NK-92 (cell line): ENCODE data around the gene ANKRD16.
A peak's percentile ranks its signal among the peaks of the same experiment; 100 is the strongest.
"Not testable (repeated sequence)": the region's sequence is repeated elsewhere in the genome, so short reads cannot be mapped to it uniquely, and the experiment has no call there.

Experiments
- DNase-seq: peaks from one replicate; lab custom pipeline; 2025; ENCODE audit not compliant: unreplicated experiment; lab: John Stamatoyannopoulos, UW

Gene ANKRD16

DNA sequence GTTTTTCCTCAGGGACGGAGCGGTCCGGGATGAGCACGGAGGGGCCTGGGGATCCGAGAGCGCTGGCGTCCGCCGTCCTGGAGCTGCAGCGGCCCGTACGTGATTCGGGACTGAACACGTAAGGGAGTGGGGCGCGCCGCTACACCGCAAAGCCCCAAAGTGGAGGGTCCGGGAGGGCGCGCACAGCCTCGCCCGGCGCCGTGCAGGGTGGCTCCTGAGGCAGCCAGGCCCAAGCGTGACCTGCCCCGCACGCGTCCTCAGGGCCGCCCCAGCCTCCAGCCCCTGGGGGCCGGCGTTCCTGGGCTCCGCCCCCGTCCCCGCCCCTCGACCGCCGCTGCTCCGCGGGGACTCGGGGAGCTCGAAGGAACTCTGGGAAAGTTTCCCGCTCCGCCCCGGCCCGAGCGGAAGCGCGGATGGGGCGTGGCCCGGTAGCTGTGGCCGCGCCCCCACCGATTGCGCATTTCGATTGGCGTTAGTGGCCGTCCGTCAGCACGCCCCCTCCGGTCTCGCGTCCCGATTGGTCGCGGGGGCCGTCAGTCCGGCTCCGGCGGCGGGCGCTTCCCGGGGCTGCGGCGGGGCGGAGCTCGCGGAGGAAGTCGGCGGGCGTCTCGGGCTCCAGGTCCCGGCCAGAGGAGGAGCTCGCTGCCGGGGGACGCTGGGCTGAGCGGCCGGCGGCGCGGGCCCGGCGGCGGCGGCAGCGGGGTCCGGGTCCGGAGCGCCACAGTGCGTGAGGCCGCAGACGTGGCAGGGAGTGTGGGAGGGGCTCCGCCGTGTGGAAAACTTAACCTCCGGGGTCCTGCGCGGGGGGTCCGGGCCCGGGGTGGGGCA, at the start of gene ANKRD16, which contains the start of gene FBH1:
Gene ANKRD16, minus strand, starts transcription at position 270 of the 828 bp plus-strand sequence. CDS start 539 bp downstream, outside the sequence.
Gene FBH1, plus strand, starts transcription at position 620 of the 828 bp plus-strand sequence. Its CDS starts 103 bp downstream, at position 723.
- peak; percentile 73 for DNase-seq

DNA sequence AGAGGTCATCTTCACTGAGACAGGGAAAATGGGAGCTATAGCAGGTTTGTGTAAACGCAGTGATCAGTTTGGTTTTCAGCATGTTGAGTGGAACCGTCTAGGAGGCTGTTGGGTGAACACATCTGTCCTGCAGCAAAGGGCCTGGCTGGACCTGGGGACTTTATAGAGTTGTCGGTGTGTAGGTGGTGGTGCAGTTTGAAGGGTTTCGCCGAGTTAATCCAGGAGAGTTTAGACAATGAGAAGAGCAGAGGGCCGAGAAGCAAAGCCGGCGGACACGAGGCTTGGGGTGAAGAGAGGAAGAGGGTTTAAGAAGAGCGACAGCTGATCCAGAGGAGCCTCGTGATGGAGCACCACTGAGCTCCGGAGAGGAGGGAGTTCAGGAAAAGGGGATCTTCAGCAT, 48.6 kb upstream of the ANKRD16 start:
- no peak for DNase-seq

DNA sequence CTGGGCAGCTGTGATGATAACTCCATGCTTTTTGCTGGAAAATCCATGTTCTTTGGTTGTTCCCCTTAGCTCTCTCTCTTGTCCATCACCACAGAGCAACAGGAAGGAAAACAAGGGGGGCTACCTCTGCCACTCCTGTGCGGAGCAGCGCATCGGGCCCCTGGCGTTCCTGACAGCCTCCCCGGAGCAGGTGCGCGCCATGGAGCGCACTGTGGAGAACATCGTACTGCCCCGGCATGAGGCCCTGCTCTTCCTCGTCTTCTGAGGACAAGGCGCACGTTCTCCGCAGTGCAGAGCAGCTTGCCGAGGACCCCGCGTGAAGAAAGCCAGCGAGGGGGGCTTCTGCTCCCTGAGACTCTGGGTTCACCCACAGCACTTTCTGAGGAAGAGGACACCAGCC, 47.3 kb upstream of the ANKRD16 start:
- DNase-seq = no peak

DNA sequence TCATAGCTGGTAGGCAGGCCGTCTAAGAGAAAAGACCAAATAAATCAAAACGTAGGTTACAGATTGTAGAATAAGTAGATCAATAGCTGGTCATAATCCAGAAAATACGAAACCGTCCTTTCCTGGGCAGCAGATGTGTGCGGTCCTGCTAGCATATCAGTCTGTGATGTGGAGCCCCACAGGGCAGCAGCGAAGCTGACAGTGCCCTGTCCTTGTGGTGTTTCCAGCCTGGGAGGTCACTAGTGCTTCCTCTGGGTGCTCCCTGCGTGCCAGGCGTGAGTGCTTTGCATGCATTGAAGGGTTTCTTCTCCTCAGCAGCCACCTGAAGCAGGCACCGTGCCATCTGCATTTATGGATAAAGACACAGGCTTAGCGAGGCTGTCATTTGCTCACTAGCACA, 45.9 kb upstream of the ANKRD16 start:
- no peak for DNase-seq

DNA sequence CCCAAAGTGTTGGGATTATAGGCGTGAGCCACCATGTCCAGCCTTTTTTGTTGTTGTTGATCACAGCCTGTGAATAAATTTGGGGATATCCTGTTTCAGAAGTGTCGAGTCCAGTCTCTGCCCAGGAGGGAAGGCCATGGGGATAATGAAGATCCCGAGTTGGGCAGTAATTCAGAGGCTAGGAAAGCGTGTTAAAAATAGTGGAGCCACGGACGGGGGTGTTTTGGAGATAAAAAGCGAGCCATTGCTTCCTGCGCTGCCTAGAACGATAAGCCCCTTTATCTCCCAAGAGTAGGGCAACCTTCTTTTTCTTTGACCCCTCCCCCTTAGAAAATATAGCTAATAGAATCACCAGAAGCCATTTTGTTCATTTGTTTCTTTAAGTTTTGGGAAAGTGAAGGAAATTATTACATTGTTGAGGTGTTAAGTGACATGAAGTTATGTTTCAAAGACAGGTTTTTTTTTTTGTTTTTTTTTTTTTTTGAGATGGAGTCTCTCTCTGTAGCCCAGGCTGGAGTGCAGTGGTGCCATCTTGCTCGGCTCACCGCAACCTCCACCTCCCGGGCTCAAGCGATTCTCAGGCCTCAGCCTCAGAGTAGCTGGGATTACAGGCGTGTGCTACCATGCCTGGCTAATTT, 44.3 kb upstream of the ANKRD16 start:
- no peak for DNase-seq

DNA sequence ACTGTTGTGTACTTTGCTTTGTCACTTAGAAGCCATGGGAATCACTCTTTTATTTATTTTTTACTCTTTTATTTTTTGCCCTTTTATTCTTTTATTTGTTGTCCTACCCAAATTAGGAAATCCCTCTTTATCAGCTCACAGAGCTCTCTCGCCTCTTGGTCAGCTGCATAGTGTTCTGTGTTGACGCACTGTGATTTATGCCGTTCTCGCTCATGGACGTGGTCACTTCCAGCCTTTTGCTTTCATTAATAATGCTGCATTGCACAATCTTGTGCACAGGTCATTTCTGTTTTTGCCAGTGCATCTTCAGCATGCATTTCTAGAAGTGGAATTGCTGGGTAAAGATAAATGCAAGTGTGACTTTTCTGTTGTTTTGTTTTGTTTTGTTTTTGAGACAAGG, 42.7 kb upstream of the ANKRD16 start:
- DNase-seq = no peak

DNA sequence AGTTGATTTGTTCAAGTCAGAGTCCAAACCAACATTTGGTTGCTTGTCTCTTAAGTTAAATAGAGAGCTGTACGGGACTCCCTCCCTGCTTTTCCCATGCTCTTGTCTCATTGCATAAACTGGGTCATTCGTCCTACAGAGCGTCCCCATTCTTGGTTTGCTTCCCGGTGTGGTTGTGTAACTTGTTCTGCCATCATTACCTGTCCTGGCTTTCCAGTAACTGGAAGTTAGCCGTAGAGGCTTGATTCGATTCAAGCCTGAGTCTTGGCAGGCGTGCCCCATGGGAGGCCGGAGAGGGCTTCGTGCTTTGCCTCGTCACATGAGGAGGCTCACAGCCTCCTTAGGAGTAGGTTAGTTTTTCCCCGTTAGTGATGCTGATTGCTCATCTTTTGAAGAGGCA, 40.6 kb upstream of the ANKRD16 start:
- DNase-seq = no peak

DNA sequence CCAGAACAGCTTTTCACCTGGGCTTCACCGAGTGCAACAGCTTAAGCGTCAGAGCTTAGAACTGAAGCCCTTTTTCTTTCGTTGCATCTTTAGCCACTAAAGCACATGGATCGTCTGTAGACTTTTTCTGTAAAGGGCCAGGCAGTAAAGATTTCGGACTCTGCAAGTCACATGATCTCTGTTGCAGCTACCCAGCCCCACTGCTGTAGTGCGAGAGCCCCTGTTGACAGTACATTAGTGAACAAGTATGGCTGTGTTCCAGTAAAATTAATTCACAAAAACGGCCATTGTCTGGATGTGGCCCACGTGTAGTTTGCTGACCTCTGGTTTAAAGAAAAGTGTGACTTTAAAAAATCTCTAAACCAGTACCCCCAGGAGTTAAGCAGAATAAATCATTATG, 39.7 kb upstream of the ANKRD16 start:
- DNase-seq = no peak

DNA sequence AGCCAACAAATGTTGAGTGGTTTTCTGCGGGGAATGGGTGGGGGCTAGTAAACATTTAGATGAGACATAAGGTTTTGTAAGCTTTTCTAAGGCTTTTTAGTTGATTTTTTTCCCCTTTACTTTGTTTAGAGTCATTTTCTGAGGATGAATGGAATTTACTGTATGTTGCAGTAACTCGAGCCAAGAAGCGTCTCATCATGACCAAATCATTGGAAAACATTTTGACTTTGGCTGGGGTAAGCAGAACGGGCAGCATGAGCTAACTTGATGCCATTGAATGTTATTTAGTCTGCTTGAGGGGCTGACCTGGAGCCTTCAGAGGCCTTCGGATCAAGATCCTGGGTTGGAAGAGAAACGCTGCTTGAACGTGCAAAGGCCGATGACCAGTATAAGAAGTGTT, 37.6 kb upstream of the ANKRD16 start:
- no peak for DNase-seq

DNA sequence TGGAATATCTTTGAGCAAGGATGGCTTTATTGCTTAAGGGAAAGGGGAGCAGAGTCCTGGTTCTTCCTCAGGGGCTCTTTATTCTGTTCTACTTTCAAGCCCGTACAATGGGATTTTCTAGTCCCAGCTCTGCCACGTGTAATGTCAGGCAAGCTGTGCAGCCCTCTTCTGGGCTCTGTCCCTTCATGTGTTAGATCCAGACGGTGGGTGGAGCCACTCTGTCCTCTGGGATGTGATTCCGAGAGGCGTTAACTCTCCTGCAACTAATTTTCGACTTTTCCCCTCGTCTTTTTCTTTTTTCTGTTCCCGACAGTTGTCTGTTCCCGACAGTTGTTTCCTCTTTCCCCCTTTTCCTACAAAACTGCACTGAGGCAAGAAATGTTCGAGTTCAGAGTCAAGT, 35.2 kb upstream of the ANKRD16 start:
- no peak for DNase-seq

DNA sequence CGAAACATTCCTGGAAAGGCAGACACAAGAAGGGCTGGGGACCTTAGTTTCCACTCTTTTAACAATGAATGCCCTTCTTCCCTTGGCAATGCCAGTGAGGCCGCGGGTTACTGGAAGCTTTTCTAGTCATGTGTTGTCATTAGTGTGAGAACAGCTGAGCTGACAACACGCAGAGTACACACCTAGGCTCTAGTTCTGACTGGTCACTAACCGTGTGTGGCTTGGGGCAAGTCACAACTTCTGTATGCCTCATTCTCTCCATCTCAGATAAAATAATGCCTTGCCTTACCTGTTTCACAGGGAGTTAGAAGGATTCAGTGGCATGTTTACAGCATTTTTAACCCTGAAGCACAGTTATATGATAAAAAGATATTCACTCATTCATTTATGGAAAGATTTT, 32.1 kb upstream of the ANKRD16 start:
- DNase-seq = no peak

DNA sequence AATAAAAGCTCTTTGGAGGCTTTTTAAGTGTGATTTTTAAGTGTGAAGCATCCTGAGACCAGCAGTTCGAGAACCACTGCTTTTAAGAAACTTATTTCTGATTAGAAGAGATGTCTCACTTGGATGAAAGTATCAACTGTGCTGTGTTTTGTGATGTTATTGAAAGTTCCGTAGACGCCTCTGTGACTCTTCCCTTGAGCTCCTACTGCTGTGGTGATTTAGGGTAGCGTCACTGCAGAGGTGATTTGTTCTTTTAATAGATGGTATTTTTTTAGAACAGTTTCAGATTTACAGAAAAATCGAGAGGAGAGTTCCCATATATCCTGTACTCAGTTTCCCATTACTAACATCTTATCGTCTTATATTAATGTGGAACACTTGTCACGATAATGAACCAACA, 29.9 kb upstream of the ANKRD16 start:
- DNase-seq = no peak

DNA sequence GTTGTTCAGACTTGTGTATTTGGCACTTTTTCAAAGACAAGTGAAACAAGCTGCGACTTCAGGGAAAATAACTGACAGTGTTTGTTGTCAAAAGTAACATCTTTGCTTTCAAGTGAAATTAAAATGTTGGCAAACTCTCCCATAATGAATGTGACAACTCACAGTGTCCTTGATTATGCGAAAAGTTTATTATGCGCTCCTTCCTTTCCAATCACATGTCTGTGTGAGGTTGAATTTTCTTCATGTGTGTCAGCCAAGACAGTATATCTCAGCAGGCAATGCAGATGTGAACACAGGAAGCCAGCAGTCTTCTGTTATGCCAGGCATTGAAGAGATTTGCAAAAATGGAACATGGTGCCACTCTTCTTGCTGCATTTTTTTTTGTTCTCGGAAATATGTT, 29.1 kb upstream of the ANKRD16 start:
- no peak for DNase-seq

DNA sequence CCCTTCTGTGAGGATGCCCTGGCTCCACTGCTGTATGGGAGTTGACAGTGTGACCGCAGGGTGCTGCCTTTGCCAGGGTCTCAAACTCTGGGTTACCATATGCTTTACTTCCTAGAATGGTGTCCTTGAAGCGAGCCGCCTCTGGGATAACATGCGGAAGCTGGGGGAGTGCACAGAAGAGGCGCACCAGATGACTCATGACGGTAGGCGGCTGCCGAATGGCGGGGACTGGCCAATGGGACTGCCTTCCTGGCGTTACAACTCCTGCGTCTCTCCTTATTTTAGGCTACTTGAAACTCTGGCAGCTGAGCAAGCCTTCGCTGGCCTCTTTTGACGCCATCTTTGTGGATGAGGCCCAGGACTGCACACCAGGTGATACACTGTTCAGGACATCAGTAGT, 27.6 kb upstream of the ANKRD16 start:
- DNase-seq = no peak

DNA sequence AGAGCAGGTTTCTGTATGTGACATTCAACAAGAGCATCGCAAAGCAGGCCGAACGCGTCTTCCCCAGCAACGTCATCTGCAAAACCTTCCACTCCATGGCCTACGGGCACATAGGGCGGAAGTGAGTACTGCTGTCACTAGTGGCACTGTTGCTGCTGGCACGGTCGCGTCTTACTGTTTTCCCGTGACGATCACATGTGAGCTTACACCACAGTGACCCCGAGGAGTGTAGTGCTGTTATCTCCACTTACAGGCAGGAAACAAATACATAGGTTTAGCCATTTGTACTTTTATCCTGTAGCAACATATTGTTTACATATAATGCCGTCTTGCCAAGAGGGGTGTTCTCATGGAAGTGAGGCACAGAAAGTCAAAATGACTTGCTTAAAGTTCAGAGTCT, 25.8 kb upstream of the ANKRD16 start:
- no peak for DNase-seq

DNA sequence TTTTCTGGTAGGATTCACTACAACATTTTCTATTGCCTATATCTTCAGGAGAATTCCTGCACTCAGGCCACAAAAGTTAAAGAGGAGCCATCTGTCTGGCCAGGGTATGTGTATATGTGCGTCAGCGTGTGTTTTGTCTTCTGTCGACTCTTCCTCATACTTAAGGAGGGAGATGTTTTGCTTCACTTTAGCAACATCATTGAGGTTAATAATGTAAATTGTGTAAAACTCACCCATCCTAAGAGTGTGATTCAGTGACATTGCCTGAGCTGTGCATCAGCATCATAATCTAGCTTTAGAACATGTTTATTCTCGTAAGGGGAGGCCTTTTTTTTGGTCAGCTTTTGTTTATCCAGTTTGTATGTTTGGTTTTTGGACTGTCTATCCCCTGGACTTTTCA, 24.0 kb upstream of the ANKRD16 start:
- no peak for DNase-seq

DNA sequence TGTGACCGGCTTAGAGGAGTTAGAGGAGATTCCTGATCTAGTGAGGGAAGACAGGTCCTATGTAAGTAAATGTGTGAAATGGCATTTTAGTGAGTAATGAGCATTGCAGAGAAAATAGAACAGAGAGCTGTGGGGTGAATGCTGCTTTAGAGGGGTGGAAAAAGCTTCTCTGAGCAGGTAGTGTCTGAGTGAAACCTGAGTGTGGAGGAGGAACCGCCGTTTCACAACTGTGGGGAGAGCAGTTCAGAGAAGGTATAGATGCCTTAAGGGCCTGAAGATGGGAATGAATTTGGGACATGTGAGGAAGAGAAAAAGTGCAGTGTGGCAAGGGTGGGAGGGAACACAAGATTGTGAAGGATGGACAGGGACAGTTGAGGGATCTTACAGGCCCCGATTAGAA, 22.0 kb upstream of the ANKRD16 start:
- DNase-seq = no peak

DNA sequence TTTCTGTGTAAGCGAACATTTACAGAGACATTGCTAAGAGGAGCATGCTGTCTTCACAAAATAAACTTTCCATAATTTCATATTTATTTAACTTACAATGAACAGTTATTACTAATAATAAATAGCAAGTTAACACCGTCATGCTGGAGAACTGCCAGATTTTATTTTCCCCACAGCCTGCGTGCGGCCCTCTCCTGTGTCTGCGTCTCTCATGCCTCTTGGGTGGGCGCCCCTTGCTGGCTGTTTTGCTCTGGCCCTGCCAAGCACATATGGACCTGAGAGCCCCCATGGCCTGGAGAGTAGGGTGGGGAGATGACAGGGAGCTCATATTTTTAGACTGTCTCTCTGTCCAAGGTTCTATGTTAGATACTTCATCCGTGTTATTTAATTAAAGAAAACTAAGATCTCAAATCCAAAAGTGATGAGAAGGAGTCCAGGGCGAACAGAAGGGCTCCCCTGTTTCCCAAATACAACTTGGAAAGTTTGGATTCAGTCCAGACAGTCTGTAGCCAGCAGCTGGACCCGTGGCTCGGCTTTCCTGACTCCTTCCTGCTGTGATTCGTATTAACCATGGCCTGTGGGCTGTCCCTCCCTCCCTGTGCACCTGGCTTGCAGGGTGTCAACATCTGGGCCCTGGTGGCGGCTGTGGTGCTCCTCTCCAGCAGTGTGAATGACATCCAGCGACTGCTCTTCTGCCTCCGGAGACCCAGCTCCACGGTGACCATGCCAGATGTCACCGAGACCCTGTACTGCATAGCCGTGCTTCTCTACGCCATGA, 20.8 kb upstream of the ANKRD16 start:
- DNase-seq = no peak

DNA sequence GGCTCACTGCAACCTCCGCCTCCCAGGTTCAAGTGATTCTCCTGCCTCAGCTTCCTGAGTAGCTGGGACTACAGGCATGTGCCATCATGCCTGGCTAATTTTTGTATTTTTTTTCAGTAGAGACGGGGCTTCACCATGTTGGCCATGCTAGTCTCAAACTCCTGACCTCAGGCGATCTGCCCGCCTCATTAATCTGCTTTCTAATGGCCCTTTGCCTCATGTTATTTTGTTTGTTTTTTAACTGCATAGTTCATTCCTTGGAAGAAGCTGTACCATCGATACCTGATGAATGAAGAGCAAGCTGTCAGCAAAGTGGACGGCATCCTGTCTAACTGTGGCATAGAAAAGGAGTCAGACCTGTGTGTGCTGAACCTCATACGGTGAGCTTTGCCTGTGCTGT, 19.0 kb upstream of the ANKRD16 start:
- not testable (repeated sequence) for DNase-seq

DNA sequence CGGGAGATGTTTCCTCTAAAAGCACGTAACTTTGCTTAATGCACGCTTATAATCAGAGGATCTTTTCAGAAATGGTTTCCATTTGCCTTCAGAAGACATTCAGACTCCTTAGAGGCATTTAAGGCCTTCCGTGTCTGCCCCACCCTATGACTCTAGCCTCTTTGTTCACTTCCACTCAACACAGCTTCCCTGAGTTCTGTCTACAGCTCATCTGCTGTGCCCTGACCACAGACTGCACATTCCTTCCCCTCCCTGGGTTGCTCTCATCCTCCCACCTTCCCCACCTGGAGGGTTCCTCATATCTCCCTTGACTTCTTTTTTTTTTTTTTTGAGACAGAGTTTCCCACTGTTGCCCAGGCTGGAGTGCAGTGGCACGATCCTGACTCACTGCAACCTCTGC, 17.0 kb upstream of the ANKRD16 start:
- DNase-seq = no peak

DNA sequence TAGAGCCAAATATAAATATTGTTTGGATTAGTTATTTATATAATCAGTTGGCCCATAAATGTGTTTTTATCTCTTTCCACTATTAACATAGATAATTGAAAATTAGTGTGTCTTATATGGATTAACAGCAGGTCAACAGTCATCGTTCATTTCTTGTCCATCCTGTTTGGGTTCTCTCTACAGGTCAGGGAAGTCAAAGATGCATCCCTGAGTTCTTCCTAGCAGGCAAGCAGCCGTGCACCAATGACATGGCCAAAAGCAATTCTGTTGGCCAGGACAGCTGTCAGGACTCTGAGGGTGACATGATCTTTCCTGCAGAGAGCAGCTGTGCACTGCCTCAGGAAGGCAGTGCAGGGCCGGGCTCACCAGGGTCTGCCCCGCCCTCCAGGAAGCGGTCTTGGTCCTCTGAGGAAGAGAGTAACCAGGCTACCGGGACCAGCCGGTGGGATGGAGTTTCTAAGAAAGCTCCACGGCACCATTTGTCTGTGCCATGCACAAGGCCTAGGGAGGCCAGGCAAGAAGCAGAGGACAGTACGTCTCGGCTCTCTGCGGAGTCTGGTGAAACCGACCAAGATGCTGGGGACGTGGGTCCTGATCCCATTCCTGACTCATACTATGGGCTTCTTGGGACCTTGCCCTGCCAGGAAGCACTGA, 16.3 kb upstream of the ANKRD16 start:
- DNase-seq = no peak
